NOMO-1 treated with dmso at 0.1 percent for 144 hours (cell line): Measurements from ENCODE around the gene PCK2.
"Not testable (repeated sequence)": the region's sequence is repeated elsewhere in the genome, so short reads cannot be mapped to it uniquely, and the experiment has no call there.

Experiments
- DNase-seq: peaks from one replicate; lab custom pipeline; 2025; ENCODE audit not compliant: unreplicated experiment; lab: John Stamatoyannopoulos, UW

PCK2 gene

GRCh38 chr14:24093207-24093900, 757 bp upstream of the PCK2 start:
- no peak for DNase-seq

DNA sequence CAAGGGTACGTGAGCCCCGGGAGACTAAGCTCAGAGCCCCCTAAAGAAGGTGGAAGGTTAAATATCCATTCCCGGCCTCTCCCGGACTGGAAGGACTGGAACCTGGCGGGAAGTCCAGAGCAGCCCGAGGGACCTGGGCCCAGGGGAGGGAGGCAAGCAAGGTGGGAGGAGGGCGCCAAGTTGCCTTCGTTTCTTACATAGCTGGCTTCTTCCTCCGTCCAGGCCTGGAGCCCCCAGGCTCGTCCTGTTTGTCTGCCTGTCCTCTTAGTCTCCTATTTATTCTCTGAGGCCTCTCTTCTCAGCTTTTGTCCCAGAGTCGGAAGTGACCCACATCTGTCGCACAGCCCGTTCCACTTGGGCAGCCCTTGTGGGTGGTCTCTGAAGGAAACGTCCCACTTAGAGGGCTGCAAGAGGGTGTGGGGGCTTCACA, 745 bp downstream of the PCK2 start:
- DNase-seq, result no peak

GRCh38 chr14:24095271-24096068, 1.4 kb downstream of the PCK2 start:
- DNase-seq, result peak; percentile 42

- no peak for DNase-seq
These were observed 2.6 kb downstream of the PCK2 start for GRCh38 chr14:24096545-24097181.

GRCh38 chr14:24098229-24098926, 4.3 kb downstream of the PCK2 start:
- no peak for DNase-seq

DNA sequence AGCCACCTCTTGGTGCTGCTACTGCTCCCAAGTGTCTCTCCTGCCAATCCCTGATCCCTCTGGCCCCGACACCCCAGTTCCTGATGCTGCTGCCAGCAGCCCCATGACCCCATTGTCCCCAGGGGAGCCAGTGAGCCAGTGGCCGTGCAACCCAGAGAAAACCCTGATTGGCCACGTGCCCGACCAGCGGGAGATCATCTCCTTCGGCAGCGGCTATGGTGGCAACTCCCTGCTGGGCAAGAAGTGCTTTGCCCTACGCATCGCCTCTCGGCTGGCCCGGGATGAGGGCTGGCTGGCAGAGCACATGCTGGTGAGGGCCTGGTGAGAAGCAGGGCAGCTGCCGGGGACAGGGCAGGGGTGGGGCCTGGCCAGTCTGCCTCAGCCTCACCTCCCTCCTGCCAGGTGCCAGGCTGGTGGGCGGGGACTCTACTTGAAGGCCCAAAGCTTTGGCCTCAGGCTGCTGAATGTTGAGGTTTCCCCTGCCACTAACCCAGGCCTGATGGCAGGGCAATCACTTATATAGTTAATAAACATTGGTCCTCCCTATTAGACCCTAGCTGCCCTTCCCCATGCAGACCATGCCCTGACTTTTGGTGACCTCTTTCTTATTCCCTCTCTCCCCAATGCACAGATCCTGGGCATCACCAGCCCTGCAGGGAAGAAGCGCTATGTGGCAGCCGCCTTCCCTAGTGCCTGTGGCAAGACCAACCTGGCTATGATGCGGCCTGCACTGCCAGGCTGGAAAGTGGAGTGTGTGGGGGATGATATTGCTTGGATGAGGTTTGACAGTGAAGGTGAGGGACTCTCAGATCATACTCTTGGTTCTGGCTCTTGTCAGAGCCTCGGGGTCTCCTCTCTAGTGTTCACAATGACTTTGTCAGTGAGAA, 5.1 kb downstream of the PCK2 start:
- no peak for DNase-seq

- no peak for DNase-seq
These were observed 6.3 kb downstream of the PCK2 start for GRCh38 chr14:24100197-24100981.

GRCh38 chr14:24100982-24101494, 6.9 kb downstream of the PCK2 start:
- DNase-seq, result no peak

GRCh38 chr14:24102357-24103048, 8.4 kb downstream of the PCK2 start:
- no peak for DNase-seq

DNA sequence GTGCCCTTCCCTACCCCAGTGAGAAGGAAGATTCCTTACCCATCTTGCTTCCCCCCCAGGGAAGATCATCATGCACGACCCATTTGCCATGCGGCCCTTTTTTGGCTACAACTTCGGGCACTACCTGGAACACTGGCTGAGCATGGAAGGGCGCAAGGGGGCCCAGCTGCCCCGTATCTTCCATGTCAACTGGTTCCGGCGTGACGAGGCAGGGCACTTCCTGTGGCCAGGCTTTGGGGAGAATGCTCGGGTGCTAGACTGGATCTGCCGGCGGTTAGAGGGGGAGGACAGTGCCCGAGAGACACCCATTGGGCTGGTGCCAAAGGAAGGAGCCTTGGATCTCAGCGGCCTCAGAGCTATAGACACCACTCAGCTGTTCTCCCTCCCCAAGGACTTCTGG, 9.3 kb downstream of the PCK2 start:
- no peak for DNase-seq

GRCh38 chr14:24105609-24106239, 11.6 kb downstream of the PCK2 start:
- not testable (repeated sequence) for DNase-seq

- no peak for DNase-seq
These were observed 12.7 kb downstream of the PCK2 start for GRCh38 chr14:24106672-24107271.

GRCh38 chr14:24108336-24108874, 14.3 kb downstream of the PCK2 start:
- no peak for DNase-seq

- no peak for DNase-seq
These were observed 15.9 kb downstream of the PCK2 start for GRCh38 chr14:24110060-24110459.

DNA sequence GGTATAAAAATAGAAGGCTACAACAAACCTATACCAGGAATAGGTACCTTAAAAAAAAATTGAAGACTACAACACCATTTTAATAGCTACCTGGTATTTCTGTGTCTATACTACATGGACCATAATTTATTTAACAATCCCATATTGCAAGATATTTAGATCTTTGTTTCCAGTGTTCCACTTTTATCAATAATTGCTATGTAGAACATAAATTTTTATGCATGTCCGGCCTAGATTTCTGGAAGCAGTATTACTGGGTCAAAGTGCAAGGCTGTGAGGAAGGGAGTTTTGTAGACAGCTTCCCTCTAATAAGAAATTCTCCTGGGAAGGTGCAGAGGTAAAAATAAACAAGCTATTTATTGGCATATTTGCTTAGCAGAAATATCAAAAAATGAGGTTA, 16.4 kb downstream of the PCK2 start:
- no peak for DNase-seq

DNA sequence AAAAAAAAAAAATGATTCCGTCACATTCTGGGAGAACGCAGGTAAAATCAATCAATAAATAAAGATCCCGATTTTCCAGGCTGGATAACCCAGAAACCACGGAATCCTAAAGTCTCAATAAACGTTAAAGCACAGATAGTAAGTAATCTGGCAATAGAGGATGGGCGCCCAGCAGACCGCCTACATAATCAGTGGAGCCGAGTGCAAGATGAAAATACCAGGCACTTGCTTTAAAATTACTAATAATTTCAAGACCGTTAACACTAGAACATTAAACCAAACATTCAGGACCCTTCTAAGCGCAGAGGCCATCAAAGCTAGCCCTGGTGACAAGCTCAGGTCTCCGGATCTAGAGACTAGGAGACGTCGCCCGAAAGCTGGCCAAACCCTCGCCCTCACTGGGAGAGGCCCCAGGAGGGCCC, 19.3 kb downstream of the PCK2 start:
- no peak for DNase-seq

- DNase-seq, result peak; percentile 94
These were observed 19.9 kb downstream of the PCK2 start for GRCh38 chr14:24113801-24114531.
